Common myeloid progenitor, CD34-positive (primary cell): ENCODE measurements around the gene POU2F3.

ENCODE experiments used
- CTCF ChIA-PET: fragments of 350-600 bp; sonication (Branson Sonifier 250); formaldehyde crosslinking; loops from one replicate; lab custom pipeline; 2021; ENCODE audit warnings: antibody characterized with exemption; lab: Charles Lee
- POLR2A ChIA-PET: fragments of 350-600 bp; sonication (Branson Sonifier 250); formaldehyde crosslinking; loops from one replicate; lab custom pipeline; 2021; ENCODE audit warnings: antibody characterized with exemption; lab: Charles Lee
- DNase-seq, 3 donors: peaks; one replicate each; pipeline versions ENCODE4 v3.0.0 to v3.0.0-alpha.2; 2013
- H3K27ac ChIP-seq, 2 experiments: 1 replicate in 1 of 2; 2 replicates in 1 of 2; pipeline ENCODE4 v1.7.0; 2013; ENCODE audit warnings: inconsistent platforms in 2 of 2, low read length in 2 of 2, mild to moderate bottlenecking in 2 of 2, low read depth in 1 of 2, moderate library complexity in 1 of 2; ENCODE audit not compliant: severe bottlenecking in 2 of 2, insufficient read depth in 1 of 2, poor library complexity in 1 of 2
- H3K27me3 ChIP-seq, 5 experiments: replicated peaks in 2 of 5; 1 replicate in 3 of 5; 2 replicates in 2 of 5; pipeline versions ENCODE4 v1.6.1 to v1.7.0; 2013; ENCODE audit warnings: low read length in 4 of 5, mild to moderate bottlenecking in 2 of 5, moderate library complexity in 2 of 5, inconsistent platforms in 1 of 5; ENCODE audit not compliant: insufficient read depth in 5 of 5, control insufficient read depth in 4 of 5
- H3K36me3 ChIP-seq, 4 experiments: 1 replicate in 2 of 4; 2 replicates in 2 of 4; pipeline versions ENCODE4 v1.6.1 to v1.7.0; 2013; ENCODE audit warnings: low read length in 3 of 4, control low read depth in 1 of 4, mild to moderate bottlenecking in 1 of 4; ENCODE audit not compliant: control insufficient read depth in 4 of 4, insufficient read depth in 4 of 4
- H3K4me1 ChIP-seq, 4 experiments: 1 replicate in 3 of 4; 2 replicates in 1 of 4; pipeline versions ENCODE4 v1.6.1 to v1.7.1; 2013; ENCODE audit warnings: low read length in 3 of 4, mild to moderate bottlenecking in 3 of 4, control low read depth in 1 of 4, inconsistent platforms in 1 of 4, moderate library complexity in 1 of 4; ENCODE audit not compliant: control insufficient read depth in 4 of 4, insufficient read depth in 4 of 4; ENCODE audit errors: control extremely low read depth in 1 of 4
- H3K4me3 ChIP-seq, 7 experiments: 1 replicate in 4 of 7; 2 replicates in 3 of 7; pipeline versions ENCODE4 v1.5.1 to v1.7.0; 2013; ENCODE audit warnings: mild to moderate bottlenecking in 7 of 7, low read length in 6 of 7, moderate library complexity in 6 of 7, inconsistent platforms in 2 of 7, low read depth in 2 of 7, control low read depth in 1 of 7; ENCODE audit not compliant: insufficient read depth in 4 of 7, control insufficient read depth in 1 of 7; ENCODE audit errors: extremely low read depth in 1 of 7
- H3K9me3 ChIP-seq, 5 experiments: 1 replicate in 4 of 5; 2 replicates in 1 of 5; pipeline versions ENCODE4 v1.6.1 to v1.7.1; 2013; ENCODE audit warnings: low read length in 4 of 5, mild to moderate bottlenecking in 2 of 5, inconsistent platforms in 1 of 5, low read depth in 1 of 5, moderate library complexity in 1 of 5; ENCODE audit not compliant: control insufficient read depth in 4 of 5, insufficient read depth in 2 of 5; ENCODE audit errors: control extremely low read depth in 1 of 5
- WGBS: methylation state at CpG from one replicate; pipeline ENCODE4 v1.1.5; 2013; ENCODE audit not compliant: insufficient coverage; 5-methylcytosine and 5-hydroxymethylcytosine counted together

Gene POU2F3

DNA sequence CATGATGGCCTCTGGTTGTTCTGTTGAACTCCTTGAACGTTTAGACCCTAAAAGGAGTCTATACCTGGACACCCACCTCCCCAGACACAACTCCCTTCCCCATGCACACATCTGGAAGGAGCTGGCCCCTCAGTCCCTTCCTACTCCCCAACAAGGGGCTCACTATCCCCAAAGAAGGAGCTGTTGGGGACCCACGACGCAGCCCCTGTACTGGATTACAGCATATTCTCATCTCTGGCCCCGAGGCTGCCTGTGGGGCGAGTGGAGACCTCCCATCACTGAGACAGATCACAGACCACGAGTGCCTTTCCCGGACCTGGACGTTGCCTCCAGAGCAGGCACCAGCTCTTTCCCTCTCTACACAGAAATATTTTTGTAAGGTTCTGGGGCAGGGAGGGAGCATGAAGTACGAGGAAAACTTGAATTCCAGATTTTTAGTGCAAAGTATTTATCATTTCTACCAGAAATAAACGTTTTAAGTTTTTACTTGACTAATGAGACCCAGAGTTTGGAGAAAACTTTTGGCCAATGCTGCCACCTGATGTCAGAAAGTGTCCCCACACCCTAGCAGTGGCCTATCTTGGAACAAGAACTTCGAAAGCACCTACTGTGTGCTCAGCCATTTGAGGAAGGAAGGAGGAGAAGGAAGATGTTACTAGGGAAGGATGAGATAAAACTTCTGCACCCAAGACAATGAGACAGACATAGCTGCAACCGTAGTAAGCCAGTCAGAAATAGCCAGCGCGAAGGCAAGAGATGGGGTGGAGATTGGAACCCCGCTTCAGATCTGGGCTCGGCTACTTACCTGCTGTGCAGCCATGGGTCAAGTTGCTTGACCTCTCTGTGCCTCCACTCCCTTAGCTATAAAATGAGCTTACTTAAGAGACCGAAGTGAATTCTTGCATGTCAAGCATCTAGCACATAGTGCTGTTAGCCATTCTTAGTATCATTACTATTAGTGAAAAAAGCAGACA, 10.2 kb upstream of the POU2F3 start:
- ChIA-PET CTCF (interaction anchor here (0.7 to 17.6 kb wide), 18 partner anchors 10 to 123 kb away, joined by 3 to 326 read pairs (median 6); partner anchors contain the start of gene OAF), POLR2A (interaction anchor here (0.5 kb wide), 1 partner anchor 103 kb away, joined by 3 read pairs; no protein-coding TSS in a partner anchor)
- Histone ChIP-seq H3K27me3 (peaks cover 0 to 14% (median 5%) of the 10 kb centered on the region in 5 experiments), H3K9me3 (no peaks in the 10 kb centered on the region), H3K4me1 (peaks cover 3 to 42% (median 26%) of the 10 kb centered on the region in 4 experiments), H3K4me3 (no peak overlapping the region), H3K27ac (no peak overlapping the region), H3K36me3 (peaks cover 0 to 26% (median 9%) of the 10 kb centered on the region in 4 experiments)
- WGBS, result 82% methylated on average over 12 of the region's 17 CpGs
- peak; percentile 54 to 69 (median 67) for DNase-seq

DNA sequence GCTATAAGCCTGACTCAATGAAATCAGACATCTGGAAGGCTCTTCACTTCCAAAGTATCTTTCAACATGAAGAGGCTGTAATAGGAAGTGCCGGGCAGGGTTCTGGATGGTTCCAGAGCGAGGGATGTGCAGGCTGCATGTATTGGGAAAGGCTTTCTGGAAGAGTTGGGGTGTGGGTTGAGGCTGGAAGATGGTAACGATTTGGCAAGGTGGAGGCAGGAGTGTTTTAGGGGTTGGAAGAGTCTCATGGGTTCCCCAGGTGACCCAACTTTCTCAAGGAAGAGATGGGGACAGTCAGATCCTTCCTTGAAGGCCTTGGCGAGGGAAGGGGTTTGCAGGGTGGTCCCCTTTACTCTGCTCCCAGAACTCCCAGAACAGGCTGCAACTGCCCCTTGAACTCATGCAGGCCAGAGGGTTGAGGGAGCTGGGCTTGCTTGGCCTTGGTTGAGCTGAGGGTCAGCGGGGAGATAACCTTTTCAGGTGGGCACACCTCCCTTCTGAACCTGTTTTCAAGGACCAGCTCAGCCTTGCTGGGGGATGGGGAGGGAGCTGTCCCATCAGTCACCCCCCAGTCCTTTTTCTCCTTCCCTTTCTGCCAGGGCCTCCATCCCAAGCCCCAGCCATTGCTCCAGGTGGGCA, 9.4 kb upstream of the POU2F3 start:
- H3K4me1 ChIP-seq, result peaks cover 0 to 35% (median 18%) of the 10 kb centered on the region in 4 experiments
- peaks cover 0 to 16% (median 6%) of the 10 kb centered on the region in 5 experiments for H3K27me3 ChIP-seq
- ChIA-PET POLR2A (no interaction called here), CTCF (interaction anchor here (0.7 to 17.6 kb wide), 17 partner anchors 11 to 136 kb away, joined by 3 to 326 read pairs (median 5); partner anchors contain the start of gene OAF)
- H3K9me3 ChIP-seq, result no peaks in the 10 kb centered on the region
- DNase-seq, result no peak
- no peak overlapping the region for H3K4me3 ChIP-seq
- 95% methylated on average over 4 of the region's 5 CpGs for WGBS
- H3K36me3 ChIP-seq, result peaks cover 0 to 26% (median 9%) of the 10 kb centered on the region in 4 experiments
- no peak overlapping the region for H3K27ac ChIP-seq

DNA sequence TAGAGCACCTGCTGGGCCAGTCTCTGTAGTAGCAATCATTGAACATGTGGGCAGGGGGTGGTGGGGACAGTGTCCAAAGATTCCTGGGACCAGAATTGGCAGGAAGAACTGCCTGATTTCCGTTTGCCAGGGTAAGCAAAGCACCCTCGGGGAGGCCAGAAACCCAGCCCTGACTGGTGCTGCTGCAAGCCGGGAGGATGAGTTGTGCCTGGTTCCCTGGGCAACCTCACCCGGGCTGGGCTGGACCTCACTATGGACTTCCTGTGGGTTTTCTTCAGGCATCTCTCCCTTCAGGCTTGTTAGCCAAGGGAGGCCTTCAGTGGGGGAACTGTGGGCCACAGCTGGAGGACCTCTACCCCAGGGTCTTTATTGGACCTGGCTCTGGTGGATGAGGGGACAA, 8.0 kb upstream of the POU2F3 start:
- no peak for DNase-seq
- Histone ChIP-seq H3K4me3 (no peak overlapping the region), H3K27me3 (peaks cover 0 to 20% (median 10%) of the 10 kb centered on the region in 5 experiments), H3K27ac (no peak overlapping the region), H3K9me3 (no peaks in the 10 kb centered on the region), H3K36me3 (peaks cover 0 to 14% (median 9%) of the 10 kb centered on the region in 4 experiments), H3K4me1 (peaks cover 0 to 21% (median 4%) of the 10 kb centered on the region in 4 experiments)
- ChIA-PET CTCF (interaction anchor here (1.0 to 17.6 kb wide), 9 partner anchors 12 to 137 kb away, joined by 3 to 326 read pairs (median 17); partner anchors contain the start of gene OAF), POLR2A (no interaction called here)
- WGBS, result 92% methylated on average over 4 of the region's 4 CpGs

DNA sequence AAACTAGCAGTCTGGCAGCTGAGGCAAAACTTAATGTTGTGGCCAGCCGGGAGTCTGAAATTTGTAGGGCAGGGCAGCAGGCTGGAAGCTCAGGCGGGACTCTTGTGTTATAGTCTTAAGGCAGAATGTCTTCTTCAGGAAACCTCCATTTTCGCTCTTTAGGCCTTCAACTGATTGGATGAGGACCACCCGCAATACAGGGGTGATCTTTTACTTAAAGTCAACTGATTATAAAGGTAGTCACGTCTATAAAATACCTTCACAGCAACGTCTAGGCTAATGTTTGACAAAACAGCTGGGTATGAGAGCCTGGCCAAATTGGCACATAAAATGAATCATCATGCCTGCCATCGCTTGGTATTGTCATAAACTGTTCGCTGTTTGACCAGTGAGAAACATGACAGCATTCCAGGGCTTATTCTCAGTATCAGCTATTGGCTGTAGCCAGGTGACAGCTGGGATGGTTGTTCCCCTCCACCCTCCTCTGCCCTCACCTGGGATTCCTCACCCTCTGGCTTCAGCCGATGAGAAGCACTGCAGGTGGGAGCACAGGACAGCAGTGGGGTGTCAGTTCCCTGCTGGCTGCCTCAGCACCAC, 6.6 kb upstream of the POU2F3 start:
- Histone ChIP-seq H3K4me3 (no peak overlapping the region), H3K9me3 (no peaks in the 10 kb centered on the region), H3K4me1 (peaks cover 0 to 11% (median 1%) of the 10 kb centered on the region in 4 experiments), H3K36me3 (peaks cover 0 to 7% (median 4%) of the 10 kb centered on the region in 4 experiments), H3K27ac (no peak overlapping the region), H3K27me3 (peaks cover 0 to 23% (median 13%) of the 10 kb centered on the region in 5 experiments)
- WGBS, result 91% methylated on average over 7 of the region's 9 CpGs
- ChIA-PET POLR2A (no interaction called here), CTCF (interaction anchor here (0.7 to 17.6 kb wide), 11 partner anchors 8 to 121 kb away, joined by 3 to 326 read pairs (median 39); partner anchors contain the start of gene OAF)
- no peak for DNase-seq

DNA sequence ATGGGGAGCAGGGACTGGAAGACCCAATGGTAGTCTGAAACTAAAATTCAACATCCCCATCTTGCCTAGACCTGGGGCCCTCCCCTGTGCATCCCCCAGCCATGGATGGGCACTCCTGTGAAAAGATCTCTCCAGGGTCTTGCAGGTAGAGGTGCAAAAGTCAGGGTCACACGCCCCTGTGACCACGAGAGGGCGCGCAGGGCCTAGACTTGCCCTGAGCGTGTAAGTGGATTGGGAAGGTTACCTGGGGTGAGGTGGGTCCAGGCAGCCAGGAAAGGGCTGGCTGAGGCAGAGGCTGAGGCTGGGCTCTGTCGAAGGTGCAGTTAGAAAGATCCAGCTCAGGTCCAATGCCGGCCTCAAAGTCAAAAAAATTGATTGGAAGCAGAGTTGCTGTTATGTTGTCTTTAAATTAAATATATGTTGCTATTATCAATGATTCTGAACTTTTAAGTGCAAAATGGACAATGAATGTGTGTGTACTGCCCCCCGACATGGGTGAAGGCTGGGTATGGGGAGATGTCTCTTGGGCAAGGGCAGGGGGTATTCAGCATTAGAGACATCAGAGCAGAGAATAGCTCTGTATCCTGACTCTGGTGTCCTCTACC, 4.8 kb upstream of the POU2F3 start:
- Histone ChIP-seq H3K36me3 (no peaks in the 10 kb centered on the region), H3K27ac (no peak overlapping the region), H3K4me3 (no peak overlapping the region), H3K4me1 (peaks cover 0 to 5% (median 2%) of the 10 kb centered on the region in 4 experiments), H3K27me3 (peaks cover 0 to 41% (median 23%) of the 10 kb centered on the region in 5 experiments), H3K9me3 (no peaks in the 10 kb centered on the region)
- DNase-seq, result peak; percentile 70 to 78 (median 74)
- ChIA-PET POLR2A (no interaction called here), CTCF (interaction anchor here (0.7 to 17.6 kb wide), 13 partner anchors 10 to 165 kb away, joined by 3 to 326 read pairs (median 7); no protein-coding TSS in a partner anchor)
- WGBS, result 0% methylated on average over 5 of the region's 8 CpGs
